Small intestine (tissue), 7 donors: ENCODE results near the gene AMMECR1. TPM values are rescaled to one million over a fixed set of nuclear protein-coding genes. Genes with fewer than 3 reads are reported as not detected.
A peak's percentile ranks its signal among the peaks of the same experiment; 100 is the strongest.

ENCODE experiments used
- DNase-seq, 2 donors: peaks; one replicate each; pipeline versions ENCODE4 v3.0.0 to v3.0.0-alpha.2; 2013
- FAIRE-seq: peaks from 2 replicates; lab custom pipeline; 2012; peaks lifted over from hg19 to GRCh38; lab: Jason Lieb, UNC
- H3K27ac ChIP-seq, 3 donors: one replicate each; pipeline ENCODE4 v1.5.1; 2013; ENCODE audit warnings: low read length in 2 of 3, mild to moderate bottlenecking in 2 of 3, control low read depth in 1 of 3, inconsistent platforms in 1 of 3, low read depth in 1 of 3, moderate library complexity in 1 of 3
- H3K27me3 ChIP-seq, 3 donors: one replicate each; pipeline ENCODE4 v1.6.1; 2013; ENCODE audit warnings: low read length in 3 of 3, inconsistent platforms in 1 of 3; ENCODE audit not compliant: control insufficient read depth in 3 of 3, insufficient read depth in 3 of 3
- H3K36me3 ChIP-seq, 3 donors: one replicate each; pipeline ENCODE4 v1.6.1; 2013; ENCODE audit warnings: low read length in 3 of 3, inconsistent platforms in 1 of 3, low read depth in 1 of 3, mild to moderate bottlenecking in 1 of 3, moderate library complexity in 1 of 3; ENCODE audit not compliant: control insufficient read depth in 3 of 3, insufficient read depth in 2 of 3
- H3K4me1 ChIP-seq, 3 donors: one replicate each; pipeline ENCODE4 v1.6.1; 2013; ENCODE audit warnings: low read length in 2 of 3, inconsistent platforms in 1 of 3, low read depth in 1 of 3, mild to moderate bottlenecking in 1 of 3, moderate library complexity in 1 of 3; ENCODE audit not compliant: control insufficient read depth in 3 of 3, insufficient read depth in 2 of 3
- H3K4me3 ChIP-seq, 3 donors: one replicate each; pipeline ENCODE4 v1.5.1; 2013; ENCODE audit warnings: low read length in 3 of 3, control low read depth in 1 of 3, inconsistent platforms in 1 of 3, low read depth in 1 of 3, mild to moderate bottlenecking in 1 of 3, moderate library complexity in 1 of 3
- H3K9me3 ChIP-seq, 2 donors: one replicate each; pipeline ENCODE4 v1.6.1; 2013; ENCODE audit warnings: low read depth in 1 of 2, low read length in 1 of 2; ENCODE audit not compliant: control insufficient read depth in 2 of 2, insufficient read depth in 1 of 2
- WGBS, 3 donors: extraction: QIAGEN DNeasy Blood & Tissue Kit; methylation state at CpG; one replicate each; pipeline ENCODE4 v1.1.7; 2013; 5-methylcytosine and 5-hydroxymethylcytosine counted together
- polyA plus RNA-seq, 4 donors: library from polyadenylated mRNA; stranded (reverse) in 3 of 4; unstranded in 1 of 4; fragments of 200-250 nt in 3 of 4; fragments of 120-200 nt in 1 of 4; gene quantifications; one replicate each; pipeline versions ENCODE4 v1.2.1 to v1.2.3, GENCODE V29; 2013
- donor health status: healthy with polysubstance abuse.
- donor health status: control.
- donor health status: control.
- donor health status: Bipolar disorder and iron deficiency.
- donor health status: healthy.

AMMECR1 gene
- polyA plus RNA-seq, 4 donors, result 2.2 to 10.6 (median 4.1) TPM

DNA sequence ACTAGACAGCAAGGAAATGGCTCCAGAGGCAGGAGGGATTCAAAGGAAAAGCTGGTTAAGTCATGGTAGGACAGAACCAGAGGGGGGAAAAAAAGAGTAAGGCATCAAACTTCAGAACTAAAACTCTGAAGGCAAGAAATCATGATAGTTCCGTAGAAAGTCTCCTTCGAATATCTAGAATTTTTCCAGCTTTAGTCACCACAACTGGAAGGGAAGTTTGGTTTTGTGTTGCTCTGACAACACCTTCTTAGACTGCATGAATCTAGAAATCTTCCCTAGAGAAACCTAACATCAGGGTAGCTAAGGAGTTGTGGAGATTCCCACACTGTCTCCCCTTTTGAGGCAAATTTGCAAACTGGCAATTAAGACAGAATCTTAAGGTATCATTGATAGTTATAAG lies 33.7 kb downstream of the AMMECR1 start:
- H3K9me3 ChIP-seq, result peaks cover 0 to 2% of the 10 kb centered on the region in 2 donors
- H3K4me1 ChIP-seq, result no peaks in the 10 kb centered on the region
- WGBS, 3 donors, result 87 to 100% (median 90%) methylated on average over 2 of the region's 2 CpGs
- H3K36me3 ChIP-seq, result no peaks in the 10 kb centered on the region
- no peak overlapping the region for H3K4me3 ChIP-seq
- no peaks in the 10 kb centered on the region for H3K27me3 ChIP-seq
- DNase-seq (no peak), FAIRE-seq (no peak)
- H3K27ac ChIP-seq, result no peak overlapping the region

DNA sequence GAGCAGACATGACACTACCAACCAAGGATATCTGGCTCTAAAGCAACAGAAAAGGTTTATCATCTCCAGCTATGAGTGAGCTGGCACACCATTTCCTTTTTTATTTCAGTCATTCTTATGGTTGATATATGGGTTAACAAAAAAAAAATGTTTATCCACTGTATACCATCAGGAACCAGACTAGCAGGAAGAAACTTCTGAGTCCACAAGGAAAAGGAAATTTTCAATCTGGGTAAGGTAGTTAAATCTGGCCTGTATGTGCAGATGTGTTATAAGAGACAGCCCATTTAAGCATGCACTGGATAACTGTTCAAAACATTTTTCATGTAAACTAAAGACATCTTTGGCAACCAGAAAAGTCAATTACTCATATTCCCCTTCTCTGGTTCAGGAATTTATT lies 35.0 kb downstream of the AMMECR1 start:
- Histone ChIP-seq H3K4me3 (no peak overlapping the region), H3K4me1 (no peaks in the 10 kb centered on the region), H3K27ac (no peak overlapping the region), H3K36me3 (no peaks in the 10 kb centered on the region), H3K27me3 (no peaks in the 10 kb centered on the region), H3K9me3 (peaks cover 0 to 2% of the 10 kb centered on the region in 2 donors)
- DNase-seq (no peak), FAIRE-seq (no peak)

DNA sequence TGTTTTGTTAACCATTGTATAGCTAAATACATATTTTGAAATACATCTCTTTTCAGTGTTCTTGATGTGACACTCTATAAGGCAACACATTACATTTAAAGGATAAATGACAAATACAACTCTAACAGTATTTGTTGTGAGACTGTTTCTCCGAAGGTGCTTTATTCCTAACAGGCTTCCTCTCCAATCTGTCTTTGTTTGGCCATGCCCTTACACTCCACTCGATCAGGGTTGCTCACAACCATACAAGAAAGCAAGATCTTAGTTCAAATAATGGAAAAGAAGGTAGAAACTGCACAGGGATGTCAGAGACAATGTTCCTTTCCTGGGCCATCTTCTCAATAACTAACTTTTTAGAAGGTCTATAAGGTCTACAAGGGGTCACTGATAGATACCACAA lies 36.5 kb downstream of the AMMECR1 start:
- FAIRE-seq, result no peak
- WGBS, 3 donors, result 54 to 69% (median 57%) methylated on average over 2 of the region's 2 CpGs
- Histone ChIP-seq H3K4me3 (no peak overlapping the region), H3K9me3 (peaks cover 0 to 2% of the 10 kb centered on the region in 2 donors), H3K27me3 (no peaks in the 10 kb centered on the region), H3K36me3 (no peaks in the 10 kb centered on the region), H3K4me1 (no peaks in the 10 kb centered on the region), H3K27ac (peak overlapping the region in 1 of 3 donors; percentile 20)
- no peak for DNase-seq

GRCh38 chrX:110280954-110281353 lies 36.9 kb downstream of the AMMECR1 start:
- DNase-seq (no peak), FAIRE-seq (no peak)
- Histone ChIP-seq H3K4me1 (no peaks in the 10 kb centered on the region), H3K36me3 (no peaks in the 10 kb centered on the region), H3K27ac (no peak overlapping the region), H3K4me3 (no peak overlapping the region), H3K27me3 (no peaks in the 10 kb centered on the region), H3K9me3 (peaks cover 0 to 2% of the 10 kb centered on the region in 2 donors)

GRCh38 chrX:110277609-110278008 lies 40.3 kb downstream of the AMMECR1 start:
- H3K4me1 ChIP-seq, result no peaks in the 10 kb centered on the region
- no peak overlapping the region for H3K4me3 ChIP-seq
- DNase-seq (no peak), FAIRE-seq (no peak)
- WGBS, 3 donors, result 75 to 88% (median 85%) methylated on average over 1 of the region's 1 CpG
- no peaks in the 10 kb centered on the region for H3K9me3 ChIP-seq
- no peaks in the 10 kb centered on the region for H3K27me3 ChIP-seq
- H3K27ac ChIP-seq, result no peak overlapping the region
- H3K36me3 ChIP-seq, result no peaks in the 10 kb centered on the region

DNA sequence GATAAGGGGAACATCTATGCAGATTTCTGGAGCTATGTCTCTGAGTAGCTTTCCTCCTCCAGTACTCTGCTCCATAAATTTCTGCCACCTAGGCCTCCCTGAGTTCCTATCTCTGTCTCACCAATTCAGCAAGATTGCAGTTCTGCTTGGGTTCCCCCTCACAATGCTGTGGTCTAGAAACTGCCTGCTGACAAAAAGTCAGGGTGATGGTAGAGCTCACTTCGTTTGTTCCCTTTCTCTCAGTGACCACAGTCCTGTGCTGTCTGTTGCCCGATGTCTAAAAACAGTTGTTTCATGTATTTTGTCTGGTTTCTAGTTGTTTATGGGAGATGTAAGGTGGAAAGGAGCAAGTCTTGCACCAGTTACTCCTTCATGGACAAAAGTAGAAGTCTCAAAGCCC lies 41.1 kb downstream of the AMMECR1 start:
- H3K36me3 ChIP-seq, result no peaks in the 10 kb centered on the region
- no peaks in the 10 kb centered on the region for H3K4me1 ChIP-seq
- H3K27me3 ChIP-seq, result no peaks in the 10 kb centered on the region
- DNase-seq (no peak), FAIRE-seq (no peak)
- 56 to 75% (median 63%) methylated on average over 2 of the region's 2 CpGs for WGBS, 3 donors
- no peak overlapping the region for H3K4me3 ChIP-seq
- no peaks in the 10 kb centered on the region for H3K9me3 ChIP-seq
- H3K27ac ChIP-seq, result no peak overlapping the region

GRCh38 chrX:110268886-110269285 lies 49.0 kb downstream of the AMMECR1 start:
- H3K4me1 ChIP-seq, result no peaks in the 10 kb centered on the region
- no peak overlapping the region for H3K27ac ChIP-seq
- DNase-seq, result no peak
- no peak overlapping the region for H3K4me3 ChIP-seq
- no peaks in the 10 kb centered on the region for H3K9me3 ChIP-seq
- WGBS, 3 donors, result 73 to 88% (median 82%) methylated on average over 1 of the region's 1 CpG
- FAIRE-seq, result no peak
- H3K27me3 ChIP-seq, result no peaks in the 10 kb centered on the region
- H3K36me3 ChIP-seq, result no peaks in the 10 kb centered on the region

DNA sequence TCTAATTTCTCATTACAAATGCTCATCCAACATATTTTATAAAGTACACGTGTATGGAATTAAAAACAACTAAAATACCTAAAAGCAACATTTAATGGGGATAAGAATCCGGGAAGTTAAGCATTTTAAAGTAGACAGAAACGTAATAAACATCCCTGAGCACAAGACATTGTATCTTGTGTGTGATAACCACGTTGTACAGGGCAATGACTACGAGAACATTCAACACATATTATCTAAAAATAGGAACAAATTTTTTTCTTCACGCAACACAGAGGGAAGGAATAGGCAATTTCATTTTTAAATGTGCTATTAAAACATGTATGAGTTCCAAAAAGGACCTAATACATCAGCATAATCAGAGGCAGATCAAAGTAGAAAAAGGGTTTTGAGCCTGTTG lies 49.5 kb downstream of the AMMECR1 start:
- Histone ChIP-seq H3K36me3 (no peaks in the 10 kb centered on the region), H3K4me1 (no peaks in the 10 kb centered on the region), H3K27me3 (no peaks in the 10 kb centered on the region), H3K4me3 (no peak overlapping the region), H3K9me3 (no peaks in the 10 kb centered on the region), H3K27ac (no peak overlapping the region)
- WGBS, 3 donors, result 59 to 79% (median 71%) methylated on average over 6 of the region's 6 CpGs
- DNase-seq, result no peak
- no peak for FAIRE-seq

GRCh38 chrX:110267874-110268273 lies 50.0 kb downstream of the AMMECR1 start:
- 69 to 93% (median 86%) methylated on average over 2 of the region's 2 CpGs for WGBS, 3 donors
- no peak for FAIRE-seq
- no peak overlapping the region for H3K27ac ChIP-seq
- no peak for DNase-seq
- H3K36me3 ChIP-seq, result no peaks in the 10 kb centered on the region
- no peaks in the 10 kb centered on the region for H3K27me3 ChIP-seq
- H3K4me3 ChIP-seq, result no peak overlapping the region
- H3K4me1 ChIP-seq, result no peaks in the 10 kb centered on the region
- no peaks in the 10 kb centered on the region for H3K9me3 ChIP-seq
